Superior temporal gyrus (tissue), 1 donor: ENCODE data around the gene PLA2G4D.

Source experiments
- DNase-seq: peaks from one replicate; pipeline ENCODE4 v3.0.0-alpha.2; 2016; ENCODE audit errors: extremely low spot score

Gene PLA2G4D

GRCh38 chr15:42128476-42128875, 34.1 kb upstream of the PLA2G4D start:
- no peak for DNase-seq

GRCh38 chr15:42123546-42123945, 29.2 kb upstream of the PLA2G4D start:
- no peak for DNase-seq

GRCh38 chr15:42121682-42122081, 27.3 kb upstream of the PLA2G4D start:
- DNase-seq, result no peak

GRCh38 chr15:42121021-42121420, 26.7 kb upstream of the PLA2G4D start:
- no peak for DNase-seq

GRCh38 chr15:42120285-42120684, 25.9 kb upstream of the PLA2G4D start:
- DNase-seq, result no peak

- no peak for DNase-seq
Observed at GRCh38 chr15:42119446-42119760, 25.0 kb upstream of the PLA2G4D start.

- no peak for DNase-seq
Observed at GRCh38 chr15:42118650-42119445, 24.5 kb upstream of the PLA2G4D start.

GRCh38 chr15:42111924-42112323, 17.6 kb upstream of the PLA2G4D start:
- DNase-seq, result no peak

GRCh38 chr15:42110367-42110766, 16.0 kb upstream of the PLA2G4D start:
- no peak for DNase-seq

- no peak for DNase-seq
Observed at GRCh38 chr15:42108806-42109205, 14.4 kb upstream of the PLA2G4D start.

GRCh38 chr15:42108189-42108588, 13.8 kb upstream of the PLA2G4D start:
- no peak for DNase-seq

GRCh38 chr15:42107473-42107872, 13.1 kb upstream of the PLA2G4D start:
- peak; percentile 56 for DNase-seq

GRCh38 chr15:42106288-42106687, 11.9 kb upstream of the PLA2G4D start:
- DNase-seq, result no peak

- no peak for DNase-seq
Observed at GRCh38 chr15:42104095-42104891, 9.9 kb upstream of the PLA2G4D start.

GRCh38 chr15:42102646-42103235, 8.4 kb upstream of the PLA2G4D start:
- DNase-seq, result no peak

- no peak for DNase-seq
Observed at GRCh38 chr15:42101861-42102260, 7.5 kb upstream of the PLA2G4D start.

- DNase-seq, result no peak
Observed at GRCh38 chr15:42100021-42100800, 5.8 kb upstream of the PLA2G4D start.

GRCh38 chr15:42097018-42097417, 2.7 kb upstream of the PLA2G4D start:
- DNase-seq, result no peak

- no peak for DNase-seq
Observed at GRCh38 chr15:42093966-42094365, 396 bp downstream of the PLA2G4D start.

- no peak for DNase-seq
Observed at GRCh38 chr15:42092398-42093318, 1.7 kb downstream of the PLA2G4D start.
